HG03558 (cell line): ENCODE results near the gene ZCCHC8.

Experiments
- ATAC-seq: cut with Tn5 transposase; IDR thresholded peaks from one replicate; pipeline ENCODE4 v1.9.1; 2021; ENCODE audit warnings: moderate number of reproducible peaks; ENCODE audit not compliant: unreplicated experiment; ENCODE audit errors: extremely low read depth

The ZCCHC8 gene

DNA sequence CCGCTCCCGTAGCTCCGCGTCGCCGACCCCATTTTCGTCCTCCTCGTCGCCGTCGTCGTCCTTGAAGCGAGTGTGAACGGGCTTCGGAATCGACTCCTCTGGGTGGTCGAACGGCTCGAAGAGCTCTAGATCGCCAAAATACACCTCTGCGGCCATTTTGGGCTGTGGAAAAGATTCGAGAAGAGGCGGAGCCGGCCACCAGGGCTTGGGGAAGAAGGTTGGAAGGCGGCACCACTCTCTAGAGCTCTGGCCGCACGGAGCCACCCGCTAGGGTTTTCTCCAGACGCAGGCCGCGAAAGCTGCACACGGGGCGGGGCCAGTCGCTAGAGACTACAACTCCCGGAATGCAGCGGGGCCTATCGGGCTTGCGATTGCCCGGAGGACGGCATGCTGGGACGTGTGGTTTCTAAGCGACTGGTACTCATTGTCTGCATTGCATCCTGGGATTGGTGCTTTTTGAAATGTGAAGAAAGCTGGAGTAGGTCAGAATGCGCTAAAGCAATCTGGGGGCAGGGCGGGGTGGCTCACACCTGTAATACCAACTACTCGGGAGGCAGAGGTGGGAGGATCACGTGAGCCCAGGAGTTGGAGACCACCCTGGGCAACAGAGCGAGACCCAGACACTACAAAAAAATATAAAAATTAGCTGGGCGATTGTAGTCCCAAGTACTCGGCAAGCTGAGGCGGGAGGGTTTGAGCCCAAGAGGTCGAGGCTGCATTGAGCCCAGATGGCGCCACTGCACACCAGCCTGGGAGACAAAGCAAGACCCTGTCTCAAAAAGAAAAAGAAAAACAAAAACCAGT lies at the start of gene ZCCHC8:
Gene ZCCHC8 (minus strand): TSS at position 248 of the 804 bp plus-strand sequence. CDS start 92 bp downstream, at position 156.
- ATAC-seq = peak; percentile 84

- no peak for ATAC-seq
Measured at GRCh38 chr12:122547330-122547729, 46.6 kb upstream of the ZCCHC8 start.

GRCh38 chr12:122545855-122546254 lies 45.1 kb upstream of the ZCCHC8 start:
- ATAC-seq = no peak

DNA sequence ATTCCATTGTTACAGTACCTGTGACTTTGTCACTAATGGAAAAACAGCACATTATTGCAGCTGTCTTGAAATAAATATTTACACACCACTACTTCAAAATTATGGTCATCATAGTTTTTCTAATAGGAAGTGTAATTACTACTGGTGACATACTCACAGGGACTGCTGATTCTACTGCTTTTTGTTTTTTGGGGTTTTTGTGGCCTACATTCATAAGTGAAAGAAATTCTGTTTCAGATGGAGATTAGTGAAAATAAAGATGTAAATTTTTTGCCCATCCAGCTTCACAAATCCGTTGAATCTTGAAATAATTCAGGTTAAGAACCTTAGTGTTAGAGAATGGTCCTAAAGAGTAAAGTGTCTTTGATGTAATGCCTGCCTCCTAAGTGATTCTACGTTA lies 43.8 kb upstream of the ZCCHC8 start:
- no peak for ATAC-seq

GRCh38 chr12:122538496-122538895 lies 37.8 kb upstream of the ZCCHC8 start:
- ATAC-seq = no peak

DNA sequence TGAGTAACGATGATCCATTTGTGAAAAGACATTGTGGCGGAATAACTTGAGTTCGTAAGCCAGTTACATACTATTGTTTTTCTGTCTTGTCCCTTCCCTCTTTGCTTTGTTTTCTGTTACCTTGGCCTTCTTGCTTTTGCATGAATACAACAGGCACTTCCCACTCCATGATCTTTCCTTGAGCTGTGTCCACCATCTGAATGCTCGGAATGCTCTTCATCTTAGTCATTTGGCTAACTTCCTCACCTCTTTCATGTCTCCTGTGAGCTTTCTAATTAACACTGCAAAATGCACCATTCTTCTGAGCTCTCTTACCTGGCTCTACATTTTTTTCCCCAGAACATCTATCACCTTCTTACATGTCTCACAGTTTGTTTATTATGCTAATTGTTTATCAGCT lies 36.3 kb upstream of the ZCCHC8 start:
- ATAC-seq = no peak

DNA sequence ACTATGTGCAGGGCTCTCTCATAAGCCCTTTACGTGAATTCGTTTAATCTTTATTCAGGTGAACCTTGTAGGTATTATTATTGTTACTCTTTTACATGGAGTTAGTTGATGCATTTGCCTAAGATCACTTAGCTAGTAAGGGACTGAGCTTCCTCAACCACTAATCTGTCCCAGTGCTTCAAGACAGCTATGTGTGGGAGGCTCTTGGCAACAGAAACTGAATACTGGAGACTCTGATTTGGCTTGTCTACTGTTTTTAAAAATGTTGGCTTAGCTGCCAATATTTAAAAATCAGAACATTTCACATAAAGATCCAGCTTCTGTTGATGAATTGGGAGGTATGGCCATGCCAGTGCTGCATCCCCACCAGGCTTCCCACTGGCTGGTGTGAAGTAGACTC lies 33.1 kb upstream of the ZCCHC8 start:
- no peak for ATAC-seq

GRCh38 chr12:122528992-122529391 lies 28.3 kb upstream of the ZCCHC8 start:
- ATAC-seq = no peak

DNA sequence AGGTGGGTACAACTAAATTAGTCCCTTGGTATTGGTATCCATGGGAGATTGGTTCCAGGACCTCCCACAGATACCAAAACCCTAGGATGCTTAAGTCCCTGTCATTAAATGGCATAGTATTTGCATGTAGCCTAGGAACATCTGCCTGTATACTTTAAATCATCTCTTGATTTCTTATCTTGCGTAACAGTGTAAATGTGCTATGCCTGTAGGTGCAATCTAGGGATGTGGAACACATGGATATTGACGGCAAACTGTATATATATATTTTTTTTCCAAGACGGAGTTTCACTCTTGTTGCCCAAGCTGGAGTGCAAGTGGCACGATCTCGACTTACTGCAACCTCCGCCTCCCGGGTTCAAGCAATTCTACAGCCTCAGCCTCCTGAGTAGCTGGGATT lies 27.9 kb upstream of the ZCCHC8 start:
- ATAC-seq = no peak

- ATAC-seq = no peak
Measured at GRCh38 chr12:122527478-122527944, 26.8 kb upstream of the ZCCHC8 start.

- peak; percentile 76 for ATAC-seq
Measured at GRCh38 chr12:122526683-122527477, 26.1 kb upstream of the ZCCHC8 start, which contains the start of the genes KNTC1 and RSRC2. KNTC1 (plus strand) TSS chr12:122527249; CDS start chr12:122530064, 2,815 bp downstream. RSRC2 (minus strand) TSS chr12:122526936; CDS start chr12:122526853, 83 bp downstream.

GRCh38 chr12:122523846-122524718 lies 23.4 kb upstream of the ZCCHC8 start:
- ATAC-seq = no peak

- ATAC-seq = no peak
Measured at GRCh38 chr12:122523280-122523679, 22.5 kb upstream of the ZCCHC8 start.

GRCh38 chr12:122520676-122521075 lies 19.9 kb upstream of the ZCCHC8 start:
- ATAC-seq = no peak

- no peak for ATAC-seq
Measured at GRCh38 chr12:122519418-122519817, 18.7 kb upstream of the ZCCHC8 start.

DNA sequence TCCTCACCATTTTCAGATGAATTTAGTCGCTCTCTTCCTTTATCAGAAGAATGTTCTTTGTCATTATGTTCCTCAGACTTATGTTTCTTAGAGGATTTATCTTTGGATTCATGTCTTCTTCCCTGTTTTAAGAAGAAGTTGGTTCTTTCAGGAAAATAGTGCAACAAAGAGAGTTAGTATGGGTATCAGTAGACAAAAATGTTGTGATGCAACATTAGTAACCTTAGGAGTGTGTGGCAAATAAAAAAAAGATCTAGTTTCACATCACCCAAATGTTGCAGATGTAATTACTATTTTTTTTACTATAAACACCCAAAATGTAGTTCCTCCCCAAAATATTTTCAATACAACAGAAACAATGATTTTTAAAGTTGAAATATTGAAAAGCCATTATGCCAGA lies 18.2 kb upstream of the ZCCHC8 start:
- no peak for ATAC-seq

DNA sequence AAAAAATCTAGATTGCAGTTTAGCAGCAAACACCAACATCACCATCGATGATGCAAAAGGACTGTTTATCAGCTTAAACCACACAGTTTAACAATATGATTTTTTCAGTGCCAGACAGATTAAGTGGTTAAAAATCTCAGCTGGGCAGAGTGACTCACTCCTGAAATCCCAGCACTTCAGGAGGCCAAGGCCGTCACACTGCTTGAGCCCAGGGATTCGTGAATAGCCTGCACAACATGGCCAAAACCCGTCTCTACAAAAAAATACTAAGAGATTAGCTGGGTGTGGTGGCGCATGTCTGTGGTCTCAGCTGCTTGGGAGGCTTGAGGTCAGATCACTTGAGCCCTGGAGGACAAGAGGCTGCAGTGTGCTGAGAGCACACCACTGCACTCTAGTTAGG lies 17.1 kb upstream of the ZCCHC8 start:
- ATAC-seq = no peak

GRCh38 chr12:122516544-122517361 lies 16.0 kb upstream of the ZCCHC8 start:
- no peak for ATAC-seq

GRCh38 chr12:122515275-122515674 lies 14.5 kb upstream of the ZCCHC8 start:
- ATAC-seq = no peak
